HepG2 (cell line): ENCODE measurements around the gene STN1. TPM values are rescaled to one million over a fixed set of nuclear protein-coding genes. Genes with fewer than 3 reads are reported as not detected.

Experiments used
- CAMTA2 ChIP-seq: sonication (generic); formaldehyde crosslinking; IDR thresholded peaks from 2 replicates; pipeline ENCODE4 v1.4.0; 2020; ENCODE audit warnings: mild to moderate bottlenecking, missing genetic modification reagents, borderline replicate concordance
- FOSL2 ChIP-seq: sonication (generic); formaldehyde crosslinking; IDR thresholded peaks from 2 replicates; pipeline ENCODE4 v1.4.0; 2020; ENCODE audit warnings: missing genetic modification reagents
- FOXP4 ChIP-seq: sonication (generic); formaldehyde crosslinking; IDR thresholded peaks from 2 replicates; pipeline ENCODE4 v1.4.0; 2020; ENCODE audit warnings: missing genetic modification reagents
- HMGA1 ChIP-seq: sonication (generic); formaldehyde crosslinking; conservative IDR thresholded peaks from 2 replicates; pipeline ENCODE4 v1.4.0; 2020; ENCODE audit warnings: missing genetic modification reagents
- HOXA3 ChIP-seq: sonication (generic); formaldehyde crosslinking; IDR thresholded peaks from 2 replicates; pipeline ENCODE4 v1.5.0; 2020; ENCODE audit warnings: missing genetic modification reagents
- JUND ChIP-seq: sonication (generic); formaldehyde crosslinking; IDR thresholded peaks from 2 replicates; pipeline ENCODE4 v1.8.0; 2022; ENCODE audit warnings: mild to moderate bottlenecking, missing genetic modification reagents
- KDM6A ChIP-seq: IDR thresholded peaks from 2 replicates; pipeline ENCODE4 v1.6.1; 2016; ENCODE audit warnings: low read depth
- MAZ ChIP-seq, 2 experiments: sonication (generic) in 1 of 2; formaldehyde crosslinking in 1 of 2; IDR thresholded peaks; 2 replicates each; pipeline versions ENCODE4 v1.5.0 to v1.6.1; 2012 to 2020; ENCODE audit warnings: low read depth in 2 of 2, mild to moderate bottlenecking in 2 of 2, borderline replicate concordance in 1 of 2, improper control_type of control experiment in 1 of 2, low read length in 1 of 2, missing genetic modification reagents in 1 of 2, moderate library complexity in 1 of 2
- PRDM10 ChIP-seq: sonication (generic); formaldehyde crosslinking; IDR thresholded peaks from 2 replicates; pipeline ENCODE4 v1.4.0; 2020; ENCODE audit warnings: low read depth, missing genetic modification reagents
- SRY ChIP-seq: sonication (generic); formaldehyde crosslinking; IDR thresholded peaks from 2 replicates; pipeline ENCODE4 v1.8.0; 2022; ENCODE audit warnings: mild to moderate bottlenecking, missing genetic modification reagents
- ZBTB40 ChIP-seq, 2 experiments: fragments of 450-650 bp in 1 of 2; sonication (generic) in 1 of 2; formaldehyde crosslinking in 1 of 2; IDR thresholded peaks; 2 replicates each; pipeline versions ENCODE4 v1.6.1 to v1.8.0; 2016 to 2022; ENCODE audit warnings: antibody characterized with exemption in 1 of 2, mild to moderate bottlenecking in 1 of 2, missing genetic modification reagents in 1 of 2
- ZNF7 ChIP-seq: IDR thresholded peaks from 2 replicates; pipeline ENCODE4 v1.6.1; 2016; ENCODE audit warnings: missing biosample characterization, missing genetic modification reagents
- ZNF850 ChIP-seq: sonication (generic); formaldehyde crosslinking; conservative IDR thresholded peaks from 2 replicates; pipeline ENCODE4 v1.9.0; 2021; ENCODE audit warnings: mild to moderate bottlenecking, missing genetic modification reagents
- polyA plus RNA-seq, 8 experiments: library from polyadenylated mRNA; depleted of rRNA in 3 of 8; stranded (reverse) in 7 of 8; unstranded in 1 of 8; fragments of >200 nt; fragmentation: Illumina TruSeq in 4 of 8; extraction: Trizol in 4 of 8; gene quantifications; 2 replicates each; pipeline versions ENCODE4 v1.2.1 to v1.2.3, GENCODE V29; 2011 to 2016; ENCODE audit warnings: low read depth in 4 of 8, missing spikeins in 1 of 8, mixed read lengths in 1 of 8; ENCODE audit not compliant: insufficient read depth in 1 of 8
- total RNA-seq, 5 experiments: library from RNA; depleted of rRNA; stranded (reverse); fragments of >200 nt; fragmentation: Illumina TruSeq; extraction: Trizol; gene quantifications; 2 replicates each; pipeline ENCODE4 v1.2.3, GENCODE V29; 2016; ENCODE audit warnings: low read depth in 1 of 5

Gene STN1
- total and polyA plus RNA-seq, 2 of the 13 experiments (the other 11 are each of a cell fraction or from before 2014, with no cell fraction given) = 17.6 to 22.7 TPM

GRCh38 chr10:103917302-103918052 is 507 bp downstream of the STN1 start (continued):
- TF ChIP-seq ZBTB40 (IDR thresholded peaks at IDR 0.05) = no peak
- no peak for TF ChIP-seq ZBTB40 (CRISPR knock-in tag; IDR thresholded peaks at IDR 0.05)
- TF ChIP-seq HMGA1 (CRISPR knock-in tag) = no peak
- TF ChIP-seq FOSL2 (CRISPR knock-in tag) = no peak
- TF ChIP-seq ZNF850 (CRISPR knock-in tag) = no peak
- TF ChIP-seq SRY = no peak; the same call in 1 of the 2 replicates
- no peak for TF ChIP-seq FOXP4 (CRISPR knock-in tag)
- no peak for TF ChIP-seq PRDM10 (CRISPR knock-in tag)
- no peak for TF ChIP-seq MAZ (IDR thresholded peaks at IDR 0.05; ENCODE audit: borderline replicate concordance, low read depth, low read length)
- TF ChIP-seq MAZ (CRISPR knock-in tag; IDR thresholded peaks at IDR 0.05; ENCODE audit: low read depth) = no peak
- no peak for TF ChIP-seq JUND (CRISPR knock-in tag)
- TF ChIP-seq CAMTA2 (CRISPR knock-in tag) = no peak
- TF ChIP-seq KDM6A (CRISPR knock-in tag) = no peak
- TF ChIP-seq ZNF7 = no peak
- TF ChIP-seq HOXA3 (CRISPR knock-in tag) = peak; percentile 53; the same call in 1 of the 2 replicates
